Neural cell (in vitro differentiated cells): ENCODE results near the gene STAC3.

Experiments
- EP300 ChIP-seq: fragments of 450-650 bp; conservative IDR thresholded peaks from 2 replicates; pipeline ENCODE4 v1.6.1; 2014; ENCODE audit warnings: antibody characterized with exemption, mild to moderate bottlenecking, moderate library complexity; ENCODE audit not compliant: poor library complexity, severe bottlenecking
- EZH2 ChIP-seq: fragments of 200-600, 300-800 bp; shearing (Covaris generic), sonication (generic); IDR thresholded peaks from 2 replicates; pipeline ENCODE4 v1.6.1; 2014; ENCODE audit warnings: antibody characterized with exemption, low read length, borderline replicate concordance, mild to moderate bottlenecking; ENCODE audit not compliant: insufficient read depth, poor library complexity, severe bottlenecking
- POLR2AphosphoS5 ChIP-seq: IDR thresholded peaks from 2 replicates; pipeline ENCODE4 v1.6.1; 2012
- RAD21 ChIP-seq: fragments of 450-650 bp; conservative IDR thresholded peaks from 2 replicates; pipeline ENCODE4 v1.6.1; 2014; ENCODE audit warnings: antibody characterized with exemption, mild to moderate bottlenecking, moderate library complexity
- TAF1 ChIP-seq: IDR thresholded peaks from 2 replicates; pipeline ENCODE4 v1.6.1; 2012; ENCODE audit warnings: low read depth
- TF ChIP-seq, protein P1 (sequence below): fragments of 450-650 bp; IDR thresholded peaks from 2 replicates; pipeline ENCODE4 v1.5.1; 2014; ENCODE audit warnings: antibody characterized with exemption, mild to moderate bottlenecking, moderate library complexity; ENCODE audit not compliant: poor library complexity, severe bottlenecking

DNA sequence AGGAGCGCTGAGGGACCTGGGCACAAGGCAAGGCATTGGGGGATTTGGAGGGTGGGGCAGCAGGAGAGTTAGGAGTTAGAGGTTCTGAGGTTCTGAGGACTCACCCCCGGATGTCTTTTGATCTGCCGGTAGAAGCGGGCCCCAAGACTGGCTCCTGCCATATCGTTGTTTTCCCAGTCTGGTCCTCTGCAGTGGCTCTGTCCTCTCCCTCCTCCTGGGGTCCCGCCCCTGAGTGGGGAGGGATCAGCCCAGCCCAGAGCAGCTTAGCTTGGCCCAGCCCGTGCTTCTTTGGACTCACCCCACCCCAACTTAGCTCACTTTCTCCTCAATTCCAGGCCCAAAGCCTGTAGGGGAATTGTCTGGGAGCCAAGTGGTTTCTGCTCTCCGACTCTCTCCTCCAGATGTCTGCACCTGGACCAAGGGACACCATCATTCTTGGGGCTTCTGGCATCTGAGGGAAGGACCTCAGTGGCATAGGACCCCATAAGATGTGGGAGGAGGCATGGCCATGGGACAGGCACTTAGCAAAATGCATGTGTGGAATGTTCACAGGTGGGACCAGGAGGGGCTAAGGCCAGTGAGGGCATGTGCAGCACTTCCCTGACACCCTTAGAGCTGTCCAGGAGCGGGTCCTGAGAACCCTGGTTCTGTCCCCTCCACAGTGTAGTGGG, 13.9 kb downstream of the STAC3 start:
- TF ChIP-seq, protein P1, sequence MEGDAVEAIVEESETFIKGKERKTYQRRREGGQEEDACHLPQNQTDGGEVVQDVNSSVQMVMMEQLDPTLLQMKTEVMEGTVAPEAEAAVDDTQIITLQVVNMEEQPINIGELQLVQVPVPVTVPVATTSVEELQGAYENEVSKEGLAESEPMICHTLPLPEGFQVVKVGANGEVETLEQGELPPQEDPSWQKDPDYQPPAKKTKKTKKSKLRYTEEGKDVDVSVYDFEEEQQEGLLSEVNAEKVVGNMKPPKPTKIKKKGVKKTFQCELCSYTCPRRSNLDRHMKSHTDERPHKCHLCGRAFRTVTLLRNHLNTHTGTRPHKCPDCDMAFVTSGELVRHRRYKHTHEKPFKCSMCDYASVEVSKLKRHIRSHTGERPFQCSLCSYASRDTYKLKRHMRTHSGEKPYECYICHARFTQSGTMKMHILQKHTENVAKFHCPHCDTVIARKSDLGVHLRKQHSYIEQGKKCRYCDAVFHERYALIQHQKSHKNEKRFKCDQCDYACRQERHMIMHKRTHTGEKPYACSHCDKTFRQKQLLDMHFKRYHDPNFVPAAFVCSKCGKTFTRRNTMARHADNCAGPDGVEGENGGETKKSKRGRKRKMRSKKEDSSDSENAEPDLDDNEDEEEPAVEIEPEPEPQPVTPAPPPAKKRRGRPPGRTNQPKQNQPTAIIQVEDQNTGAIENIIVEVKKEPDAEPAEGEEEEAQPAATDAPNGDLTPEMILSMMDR, result no peak
- TF ChIP-seq TAF1 (no peak), RAD21 (no peak), POLR2AphosphoS5 (no peak), EP300 (no peak), EZH2 (no peak)
